Measurements from ENCODE around the gene GIMAP1. TPM values are rescaled to one million over a fixed set of nuclear protein-coding genes. Genes with fewer than 3 reads are reported as not detected.

GIMAP1 gene
- polyA plus RNA-seq, 1 donor (not counting 4 experiments of a cell fraction or from before 2014, with no cell fraction given), result not detected

DNA sequence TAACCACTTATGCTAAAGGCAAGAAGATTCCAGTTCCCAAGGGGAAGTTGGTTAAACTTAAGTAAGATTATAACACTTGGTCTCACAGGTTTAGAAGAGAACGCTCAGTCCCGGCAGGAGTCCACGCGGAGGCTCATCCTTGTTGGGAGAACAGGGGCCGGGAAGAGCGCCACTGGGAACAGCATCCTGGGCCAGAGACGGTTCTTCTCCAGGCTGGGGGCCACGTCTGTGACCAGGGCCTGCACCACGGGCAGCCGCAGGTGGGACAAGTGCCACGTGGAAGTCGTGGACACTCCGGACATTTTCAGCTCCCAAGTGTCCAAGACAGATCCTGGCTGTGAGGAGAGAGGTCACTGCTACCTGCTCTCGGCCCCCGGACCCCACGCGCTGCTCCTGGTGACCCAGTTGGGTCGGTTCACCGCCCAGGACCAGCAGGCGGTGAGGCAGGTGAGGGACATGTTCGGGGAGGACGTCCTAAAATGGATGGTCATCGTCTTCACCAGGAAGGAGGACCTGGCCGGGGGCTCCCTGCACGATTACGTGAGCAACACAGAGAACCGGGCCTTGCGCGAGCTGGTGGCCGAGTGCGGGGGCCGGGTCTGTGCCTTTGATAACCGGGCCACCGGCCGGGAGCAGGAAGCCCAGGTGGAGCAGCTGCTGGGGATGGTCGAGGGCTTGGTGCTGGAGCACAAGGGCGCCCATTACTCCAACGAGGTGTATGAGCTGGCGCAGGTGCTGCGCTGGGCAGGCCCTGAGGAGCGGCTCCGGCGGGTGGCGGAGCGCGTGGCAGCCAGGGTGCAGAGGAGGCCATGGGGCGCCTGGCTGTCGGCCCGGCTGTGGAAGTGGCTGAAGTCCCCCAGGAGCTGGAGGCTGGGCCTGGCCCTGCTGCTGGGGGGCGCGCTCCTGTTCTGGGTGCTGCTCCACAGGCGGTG, 3.8 kb downstream of the GIMAP1 start:
- TF ChIP-seq, protein P1, sequence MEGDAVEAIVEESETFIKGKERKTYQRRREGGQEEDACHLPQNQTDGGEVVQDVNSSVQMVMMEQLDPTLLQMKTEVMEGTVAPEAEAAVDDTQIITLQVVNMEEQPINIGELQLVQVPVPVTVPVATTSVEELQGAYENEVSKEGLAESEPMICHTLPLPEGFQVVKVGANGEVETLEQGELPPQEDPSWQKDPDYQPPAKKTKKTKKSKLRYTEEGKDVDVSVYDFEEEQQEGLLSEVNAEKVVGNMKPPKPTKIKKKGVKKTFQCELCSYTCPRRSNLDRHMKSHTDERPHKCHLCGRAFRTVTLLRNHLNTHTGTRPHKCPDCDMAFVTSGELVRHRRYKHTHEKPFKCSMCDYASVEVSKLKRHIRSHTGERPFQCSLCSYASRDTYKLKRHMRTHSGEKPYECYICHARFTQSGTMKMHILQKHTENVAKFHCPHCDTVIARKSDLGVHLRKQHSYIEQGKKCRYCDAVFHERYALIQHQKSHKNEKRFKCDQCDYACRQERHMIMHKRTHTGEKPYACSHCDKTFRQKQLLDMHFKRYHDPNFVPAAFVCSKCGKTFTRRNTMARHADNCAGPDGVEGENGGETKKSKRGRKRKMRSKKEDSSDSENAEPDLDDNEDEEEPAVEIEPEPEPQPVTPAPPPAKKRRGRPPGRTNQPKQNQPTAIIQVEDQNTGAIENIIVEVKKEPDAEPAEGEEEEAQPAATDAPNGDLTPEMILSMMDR (optimal IDR thresholded peaks at IDR 0.05 in 1 of 3, IDR thresholded peaks at IDR 0.05 in 1 of 3, conservative IDR thresholded peaks at IDR 0.05 in 1 of 3; ENCODE audit: extremely low read depth in 1 of 3, insufficient read depth in 2 of 3, low read length in 3 of 3), result no peak
- TF ChIP-seq EZH2 (IDR thresholded peaks at IDR 0.05; ENCODE audit: low read length), result no peak
- DNase-seq (ENCODE audit: low read depth, low spot score), result no peak

DNA sequence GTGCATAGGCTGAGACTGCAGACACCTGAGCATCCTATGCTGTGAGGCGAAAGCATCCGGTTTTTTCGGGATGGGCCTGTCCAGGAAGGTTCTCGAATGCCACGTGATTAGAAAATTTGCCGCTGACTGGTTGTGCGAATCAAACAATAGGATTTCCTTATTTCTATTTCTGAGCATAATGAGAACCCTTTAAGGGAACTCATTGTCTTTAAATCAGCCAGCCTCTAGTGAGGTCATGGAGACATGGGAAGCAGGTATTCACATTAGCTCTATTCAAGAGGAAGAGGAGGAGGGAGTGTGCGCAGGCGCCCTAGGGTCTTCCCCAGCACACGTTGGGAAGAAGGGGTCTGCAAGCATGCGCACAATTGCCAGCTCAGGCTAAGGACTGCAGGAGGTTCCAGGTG, 5.6 kb downstream of the GIMAP1 start:
- Histone ChIP-seq H3K27me3 (ENCODE audit: control insufficient read depth, extremely low read depth, insufficient read depth, low read length) (no peaks in the 10 kb centered on the region), H2AFZ (ENCODE audit: control insufficient read depth, low read length) (no peak overlapping the region)
- FAIRE-seq, result no peak

More for the DNA sequence above, 3.8 kb downstream of the GIMAP1 start:
- H3K27me3 ChIP-seq (ENCODE audit: control insufficient read depth, extremely low read depth, insufficient read depth, low read length), result no peaks in the 10 kb centered on the region
- no peak for FAIRE-seq
- no peaks in the 10 kb centered on the region for H3K36me3 ChIP-seq (ENCODE audit: control insufficient read depth in 2 of 2, extremely low read depth in 1 of 2, insufficient read depth in 2 of 2, low read length in 2 of 2)
- H3K9me3 ChIP-seq (ENCODE audit: control insufficient read depth, low read depth, low read length), result no peaks in the 10 kb centered on the region
- no peaks in the 10 kb centered on the region for H3K79me2 ChIP-seq (ENCODE audit: control insufficient read depth, insufficient read depth, low read length)
- no peak overlapping the region for H3K4me3 ChIP-seq (ENCODE audit: control insufficient read depth in 2 of 3, extremely low read depth in 1 of 3, insufficient read depth in 2 of 3, low read depth in 1 of 3, low read length in 3 of 3)
- no peaks in the 10 kb centered on the region for H4K20me1 ChIP-seq (ENCODE audit: control insufficient read depth, extremely low read depth, insufficient read depth, low read length)
- H3K4me2 ChIP-seq (ENCODE audit: control insufficient read depth, extremely low read depth, insufficient read depth, low read depth, low read length), result no peak overlapping the region
- no peaks in the 10 kb centered on the region for H3K9me1 ChIP-seq (ENCODE audit: control insufficient read depth, extremely low read depth, insufficient read depth, low read length)
- dilution Hi-C loops (cut with MboI; ENCODE audit: extremely low pct_ligation_motif_present, low sequenced_read_pairs), result no loop called here
- no peak overlapping the region for H2AFZ ChIP-seq (ENCODE audit: control insufficient read depth, low read length)
- no peaks in the 10 kb centered on the region for H3K4me1 ChIP-seq (ENCODE audit: control insufficient read depth, extremely low read depth, insufficient read depth, low read length)
- no peak overlapping the region for H3K9ac ChIP-seq (ENCODE audit: control insufficient read depth, extremely low read depth, insufficient read depth, low read length)
- H3K27ac ChIP-seq (ENCODE audit: control insufficient read depth, insufficient read depth, low read length), result no peak overlapping the region

More for the DNA sequence above, 5.6 kb downstream of the GIMAP1 start:
- Histone ChIP-seq H3K27ac (ENCODE audit: control insufficient read depth, insufficient read depth, low read length) (no peak overlapping the region), H3K36me3 (ENCODE audit: control insufficient read depth in 2 of 2, extremely low read depth in 1 of 2, insufficient read depth in 2 of 2, low read length in 2 of 2) (no peaks in the 10 kb centered on the region), H3K79me2 (ENCODE audit: control insufficient read depth, insufficient read depth, low read length) (no peaks in the 10 kb centered on the region), H3K4me1 (ENCODE audit: control insufficient read depth, extremely low read depth, insufficient read depth, low read length) (no peaks in the 10 kb centered on the region), H3K9me1 (ENCODE audit: control insufficient read depth, extremely low read depth, insufficient read depth, low read length) (no peaks in the 10 kb centered on the region), H3K4me3 (ENCODE audit: control insufficient read depth in 2 of 3, extremely low read depth in 1 of 3, insufficient read depth in 2 of 3, low read depth in 1 of 3, low read length in 3 of 3) (no peak overlapping the region), H3K4me2 (ENCODE audit: control insufficient read depth, extremely low read depth, insufficient read depth, low read depth, low read length) (no peak overlapping the region), H3K9ac (ENCODE audit: control insufficient read depth, extremely low read depth, insufficient read depth, low read length) (no peak overlapping the region), H3K9me3 (ENCODE audit: control insufficient read depth, low read depth, low read length) (no peaks in the 10 kb centered on the region), H4K20me1 (ENCODE audit: control insufficient read depth, extremely low read depth, insufficient read depth, low read length) (no peaks in the 10 kb centered on the region)
- TF ChIP-seq, protein P1 (optimal IDR thresholded peaks at IDR 0.05 in 1 of 3, IDR thresholded peaks at IDR 0.05 in 1 of 3, conservative IDR thresholded peaks at IDR 0.05 in 1 of 3; ENCODE audit: extremely low read depth in 1 of 3, insufficient read depth in 2 of 3, low read length in 3 of 3), result no peak
- no peak for TF ChIP-seq EZH2 (IDR thresholded peaks at IDR 0.05; ENCODE audit: low read length)
- no peak for DNase-seq (ENCODE audit: low read depth, low spot score)
- dilution Hi-C loops (cut with MboI; ENCODE audit: extremely low pct_ligation_motif_present, low sequenced_read_pairs), result no loop called here

All from keratinocyte (primary cell).